GM23338 (cell line): ENCODE data around the gene C2CD3. TPM values are rescaled to one million over a fixed set of nuclear protein-coding genes. Genes with fewer than 3 reads are reported as not detected.

Experiments used
- ATAC-seq: fragments of 200-7000 bp; cut with Tn5 transposase; 3 replicates; pipeline ENCODE4 v1.9.1; 2020
- DNase-seq: peaks from one replicate; pipeline ENCODE4 v3.0.0-alpha.2; 2015; ENCODE audit warnings: low spot score
- H2AFZ ChIP-seq: fragments of 200-600 bp; sonication (generic); 2 replicates; pipeline ENCODE4 v1.8.0; 2016; ENCODE audit warnings: antibody characterized with exemption, mild to moderate bottlenecking, moderate library complexity
- H3F3A ChIP-seq: fragments of 200-600 bp; sonication (generic); replicated peaks from 2 replicates; pipeline ENCODE4 v1.8.0; 2017; ENCODE audit warnings: antibody characterized with exemption, mixed run types, low read depth
- H3K27ac ChIP-seq: fragments of 200-600 bp; sonication (generic); 2 replicates; pipeline ENCODE4 v1.6.1; 2016; ENCODE audit warnings: low read depth
- H3K27me3 ChIP-seq: fragments of 200-600 bp; sonication (generic); 2 replicates; pipeline ENCODE4 v1.8.0; 2016; ENCODE audit warnings: mild to moderate bottlenecking, mixed run types, moderate library complexity; ENCODE audit not compliant: insufficient read depth
- H3K36me3 ChIP-seq: fragments of 200-600 bp; sonication (generic); 2 replicates; pipeline ENCODE4 v1.8.0; 2016; ENCODE audit warnings: mild to moderate bottlenecking; ENCODE audit not compliant: insufficient read depth
- H3K4me1 ChIP-seq: fragments of 200-600 bp; sonication (generic); 2 replicates; pipeline ENCODE4 v1.8.0; 2016; ENCODE audit warnings: mild to moderate bottlenecking, moderate library complexity; ENCODE audit not compliant: insufficient read depth
- H3K4me2 ChIP-seq: fragments of 200-600 bp; sonication (generic); 2 replicates; pipeline ENCODE4 v1.7.1; 2017; ENCODE audit warnings: mixed run types
- H3K4me3 ChIP-seq: fragments of 200-600 bp; sonication (generic); 2 replicates; pipeline ENCODE4 v1.6.1; 2016; ENCODE audit warnings: mixed run types
- H3K79me2 ChIP-seq: fragments of 200-600 bp; sonication (generic); replicated peaks from 2 replicates; pipeline ENCODE4 v1.8.0; 2017; ENCODE audit warnings: mild to moderate bottlenecking; ENCODE audit not compliant: insufficient read depth
- H3K9me2 ChIP-seq: fragments of 200-600 bp; sonication (generic); 2 replicates; pipeline ENCODE4 v1.8.0; 2017; ENCODE audit not compliant: insufficient read depth
- H4K20me1 ChIP-seq: fragments of 200-600 bp; sonication (generic); replicated peaks from 2 replicates; pipeline ENCODE4 v1.8.0; 2017; ENCODE audit warnings: mild to moderate bottlenecking; ENCODE audit not compliant: insufficient read depth
- H3K27ac Mint-ChIP-seq: 2 replicates; pipeline ENCODE4 v1.8.0; 2020; ENCODE audit warnings: inconsistent platforms, mild to moderate bottlenecking, moderate library complexity, mixed read lengths
- H3K27me3 Mint-ChIP-seq: 3 replicates; pipeline ENCODE4 v1.8.0; 2022; ENCODE audit warnings: low read depth, mild to moderate bottlenecking, moderate library complexity, mixed read lengths, inconsistent platforms; ENCODE audit not compliant: insufficient read depth, poor library complexity
- H3K36me3 Mint-ChIP-seq: 3 replicates; pipeline ENCODE4 v1.8.0; 2021; ENCODE audit warnings: low read depth, mild to moderate bottlenecking, inconsistent platforms, moderate library complexity, mixed read lengths
- H3K4me1 Mint-ChIP-seq: 3 replicates; pipeline ENCODE4 v1.8.0; 2020; ENCODE audit warnings: mild to moderate bottlenecking, inconsistent platforms, mixed read lengths
- H3K4me3 Mint-ChIP-seq: 3 replicates; pipeline ENCODE4 v1.8.0; 2021; ENCODE audit warnings: moderate library complexity, mild to moderate bottlenecking, inconsistent platforms, mixed read lengths
- H3K9me3 Mint-ChIP-seq: 3 replicates; pipeline ENCODE4 v1.8.0; 2020; ENCODE audit warnings: moderate library complexity, mild to moderate bottlenecking, inconsistent platforms, mixed read lengths
- CREB1 ChIP-seq: fragments of 250-450 bp; sonication (Bioruptor Pico); IDR thresholded peaks from 2 replicates; pipeline ENCODE4 v1.5.0; 2020; ENCODE audit warnings: low read depth, mild to moderate bottlenecking, moderate library complexity
- CTCF ChIP-seq, 2 experiments: fragments of 200-600 bp in 1 of 2; sonication (generic) in 1 of 2; conservative IDR thresholded peaks; 2 replicates each; pipeline versions ENCODE4 v1.5.1 to v1.6.1; 2016 to 2017; ENCODE audit warnings: antibody characterized with exemption in 2 of 2, low read depth in 2 of 2, mild to moderate bottlenecking in 2 of 2, moderate library complexity in 1 of 2
- ETS1 ChIP-seq: IDR thresholded peaks from 2 replicates; pipeline ENCODE4 v1.6.1; 2016; ENCODE audit warnings: antibody characterized with exemption
- EZH2 ChIP-seq: fragments of 200-600 bp; sonication (generic); IDR thresholded peaks from one replicate; pipeline ENCODE4 v1.8.0; 2017; ENCODE audit warnings: antibody characterized with exemption, mild to moderate bottlenecking, low read depth; ENCODE audit not compliant: unreplicated experiment
- EZH2phosphoT487 ChIP-seq: fragments of 200-600 bp; sonication (generic); IDR thresholded peaks from one replicate; pipeline ENCODE4 v1.8.1; 2018; ENCODE audit warnings: antibody characterized with exemption; ENCODE audit not compliant: unreplicated experiment
- JUNB ChIP-seq: IDR thresholded peaks from one replicate; pipeline ENCODE4 v1.6.1; 2016; ENCODE audit warnings: antibody characterized with exemption; ENCODE audit not compliant: unreplicated experiment
- NANOG ChIP-seq: IDR thresholded peaks from 2 replicates; pipeline ENCODE4 v1.6.1; 2016; ENCODE audit warnings: antibody characterized with exemption, borderline replicate concordance
- POLR2AphosphoS5 ChIP-seq: IDR thresholded peaks from 2 replicates; pipeline ENCODE4 v1.6.1; 2016; ENCODE audit warnings: antibody characterized with exemption, low read depth
- REST ChIP-seq: IDR thresholded peaks from one replicate; pipeline ENCODE4 v1.6.1; 2018; ENCODE audit warnings: antibody characterized with exemption; ENCODE audit not compliant: unreplicated experiment
- STAT1 ChIP-seq: IDR thresholded peaks from one replicate; pipeline ENCODE4 v1.6.1; 2016; ENCODE audit warnings: antibody characterized with exemption; ENCODE audit not compliant: unreplicated experiment
- ZNF114 ChIP-seq: fragments of 250-450 bp; sonication (Bioruptor Pico); IDR thresholded peaks from 2 replicates; pipeline ENCODE4 v1.5.0; 2020; ENCODE audit warnings: mild to moderate bottlenecking, moderate library complexity
- ZNF331 ChIP-seq: fragments of 250-450 bp; sonication (Bioruptor Pico); IDR thresholded peaks from 2 replicates; pipeline ENCODE4 v1.5.0; 2020; ENCODE audit warnings: low read depth, mild to moderate bottlenecking, moderate library complexity
- ZNF462 ChIP-seq: fragments of 250-450 bp; sonication (Bioruptor Pico); IDR thresholded peaks from 2 replicates; pipeline ENCODE4 v1.5.0; 2020; ENCODE audit warnings: mild to moderate bottlenecking, moderate library complexity
- polyA plus RNA-seq: library from polyadenylated mRNA; unstranded; fragments of >200 nt; fragmentation: Nextera tagmentation; extraction: Ambion mirVana; gene quantifications from 2 replicates; pipeline ENCODE4 v1.2.1, GENCODE V29; 2016
- total RNA-seq: library from RNA; depleted of rRNA; stranded (reverse); fragments of >200 nt; shearing (Covaris generic); gene quantifications from 2 replicates; pipeline ENCODE4 v1.2.3, GENCODE V29; 2014

C2CD3 gene
- total and polyA plus RNA-seq, 2 experiments from 2014 or later: 15.5 to 29.5 TPM

GRCh38 chr11:74138572-74138971, 32.2 kb downstream of the C2CD3 start:
- H4K20me1 ChIP-seq: no peaks in the 10 kb centered on the region
- peak; percentile 12 for DNase-seq
- H3K27ac Mint-ChIP-seq: peak overlapping the region; percentile 81
- peaks cover 3% of the 10 kb centered on the region; the same call in 1 of the 2 replicates for H3K36me3 ChIP-seq
- no peaks in the 10 kb centered on the region for H3F3A ChIP-seq
- H3K4me2 ChIP-seq: no peak overlapping the region
- peaks cover 2% of the 10 kb centered on the region for H3K27me3 Mint-ChIP-seq
- H3K4me1 Mint-ChIP-seq: peaks cover 21% of the 10 kb centered on the region
- no peak for ATAC-seq
- no peak overlapping the region for H2AFZ ChIP-seq
- no peak overlapping the region for H3K4me3 Mint-ChIP-seq
- no peaks in the 10 kb centered on the region for H3K79me2 ChIP-seq
- peaks cover 23% of the 10 kb centered on the region; the same call in 2 of the 3 replicates for H3K36me3 Mint-ChIP-seq
- H3K27me3 ChIP-seq: no peaks in the 10 kb centered on the region
- H3K9me3 Mint-ChIP-seq: peaks cover 2% of the 10 kb centered on the region; the same call in 1 of the 3 replicates
- H3K9me2 ChIP-seq: no peaks in the 10 kb centered on the region
- H3K27ac ChIP-seq: peak overlapping the region; percentile 91
- H3K4me1 ChIP-seq: peaks cover 10% of the 10 kb centered on the region; the same call in 1 of the 2 replicates
- H3K4me3 ChIP-seq: no peak overlapping the region
- TF ChIP-seq EZH2 (no peak), REST (no peak), JUNB (no peak), NANOG (no peak), POLR2AphosphoS5 (no peak), ZNF462 (no peak), ZNF331 (no peak), CTCF (conservative IDR thresholded peaks at IDR 0.05; ENCODE audit: low read depth in 2 of 2) (no peak), ETS1 (no peak), STAT1 (no peak), EZH2phosphoT487 (no peak), ZNF114 (CRISPR knock-in tag) (no peak), CREB1 (no peak)
